Muscle of leg (tissue), 11 donors: ENCODE measurements around the gene PTPN1. TPM values are rescaled to one million over a fixed set of nuclear protein-coding genes. Genes with fewer than 3 reads are reported as not detected.

ENCODE experiments used
- DNase-seq: peaks from one replicate; pipeline ENCODE4 v3.0.0; 2013
- H3K27ac ChIP-seq: one replicate; pipeline ENCODE4 v1.5.1; 2013; ENCODE audit warnings: mild to moderate bottlenecking, low read length, control low read depth
- H3K27me3 ChIP-seq: one replicate; pipeline ENCODE4 v1.6.1; 2013; ENCODE audit warnings: low read length; ENCODE audit not compliant: control insufficient read depth, insufficient read depth
- H3K36me3 ChIP-seq: one replicate; pipeline ENCODE4 v1.6.1; 2013; ENCODE audit warnings: low read length; ENCODE audit not compliant: control insufficient read depth, insufficient read depth
- H3K4me1 ChIP-seq: one replicate; pipeline ENCODE4 v1.6.1; 2013; ENCODE audit warnings: low read length; ENCODE audit not compliant: control insufficient read depth, insufficient read depth
- H3K4me3 ChIP-seq: one replicate; pipeline ENCODE4 v1.5.1; 2013; ENCODE audit warnings: low read length, control low read depth
- H3K9me3 ChIP-seq: replicated peaks from 2 replicates; pipeline ENCODE4 v1.6.1; 2013; ENCODE audit warnings: low read depth, low read length; ENCODE audit not compliant: control insufficient read depth
- WGBS: methylation state at CpG from one replicate; pipeline ENCODE4 v1.1.5; 2013; ENCODE audit warnings: missing lambda C conversion rate; ENCODE audit not compliant: insufficient coverage; 5-methylcytosine and 5-hydroxymethylcytosine counted together
- polyA plus RNA-seq, 8 donors: library from polyadenylated mRNA; unstranded; fragments of 120-200 nt; gene quantifications; one replicate each; pipeline versions ENCODE4 v1.2.1 to v1.2.3, GENCODE V29; 2013; ENCODE audit warnings: inconsistent platforms in 1 of 8, low replicate concordance in 1 of 8; ENCODE audit not compliant: insufficient read length in 8 of 8, insufficient read depth in 1 of 8
- total RNA-seq: library from RNA; stranded (reverse); fragments of 120-200 nt; gene quantifications from one replicate; pipeline ENCODE4 v1.2.4, GENCODE V29; 2013

Gene PTPN1
- total and polyA plus RNA-seq, 9 donors: 12.5 to 22.5 (median 18.4) TPM

- H3K27me3 ChIP-seq: no peaks in the 10 kb centered on the region
- H3K36me3 ChIP-seq: peaks cover 39% of the 10 kb centered on the region
- peaks cover 16% of the 10 kb centered on the region for H3K4me1 ChIP-seq
- no peak overlapping the region for H3K27ac ChIP-seq
- WGBS: 92% methylated on average over 15 of the region's 20 CpGs
- DNase-seq: no peak
- H3K4me3 ChIP-seq: no peak overlapping the region
- no peaks in the 10 kb centered on the region for H3K9me3 ChIP-seq
Measured at GRCh38 chr20:50589548-50590347, 79.6 kb downstream of the PTPN1 start.

GRCh38 chr20:50590348-50590664 is 80.1 kb downstream of the PTPN1 start:
- Histone ChIP-seq H3K27me3 (peaks cover under 1% of the 10 kb centered on the region), H3K4me1 (peaks cover 21% of the 10 kb centered on the region), H3K4me3 (no peak overlapping the region), H3K9me3 (no peaks in the 10 kb centered on the region), H3K36me3 (peaks cover 36% of the 10 kb centered on the region), H3K27ac (no peak overlapping the region)
- no peak for DNase-seq
- 82% methylated on average over 10 of the region's 11 CpGs for WGBS

- no peaks in the 10 kb centered on the region for H3K9me3 ChIP-seq
- H3K27ac ChIP-seq: no peak overlapping the region
- H3K27me3 ChIP-seq: peaks cover 6% of the 10 kb centered on the region
- no peak for DNase-seq
- no CpG with 5 or more reads among the region's 5 CpGs for WGBS
- H3K4me1 ChIP-seq: peaks cover 32% of the 10 kb centered on the region
- H3K4me3 ChIP-seq: no peak overlapping the region
- H3K36me3 ChIP-seq: peaks cover 27% of the 10 kb centered on the region
Measured at GRCh38 chr20:50591233-50591852, 81.2 kb downstream of the PTPN1 start.

GRCh38 chr20:50592282-50593004 is 82.3 kb downstream of the PTPN1 start:
- Histone ChIP-seq H3K4me3 (no peak overlapping the region), H3K4me1 (peaks cover 34% of the 10 kb centered on the region), H3K27me3 (peaks cover 9% of the 10 kb centered on the region), H3K27ac (no peak overlapping the region), H3K9me3 (no peaks in the 10 kb centered on the region), H3K36me3 (peaks cover 17% of the 10 kb centered on the region)
- DNase-seq: no peak
- 33% methylated on average over 14 of the region's 19 CpGs for WGBS

GRCh38 chr20:50593005-50593335 is 82.8 kb downstream of the PTPN1 start:
- Histone ChIP-seq H3K9me3 (no peaks in the 10 kb centered on the region), H3K4me1 (peaks cover 34% of the 10 kb centered on the region), H3K36me3 (peaks cover 11% of the 10 kb centered on the region), H3K4me3 (no peak overlapping the region), H3K27me3 (peaks cover 9% of the 10 kb centered on the region), H3K27ac (no peak overlapping the region)
- no peak for DNase-seq
- 79% methylated on average over 5 of the region's 9 CpGs for WGBS

- Histone ChIP-seq H3K4me3 (no peak overlapping the region), H3K4me1 (peaks cover 34% of the 10 kb centered on the region), H3K9me3 (no peaks in the 10 kb centered on the region), H3K36me3 (peaks cover 7% of the 10 kb centered on the region), H3K27me3 (peaks cover 9% of the 10 kb centered on the region), H3K27ac (no peak overlapping the region)
- DNase-seq: no peak
- WGBS: 73% methylated on average over 8 of the region's 11 CpGs
Measured at GRCh38 chr20:50594231-50594590, 84.0 kb downstream of the PTPN1 start.

GRCh38 chr20:50594591-50595432 is 84.6 kb downstream of the PTPN1 start:
- 51% methylated on average over 8 of the region's 19 CpGs for WGBS

GRCh38 chr20:50595433-50595895 is 85.3 kb downstream of the PTPN1 start:
- DNase-seq: peak; percentile 59
- peaks cover 34% of the 10 kb centered on the region for H3K4me1 ChIP-seq
- no peak overlapping the region for H3K27ac ChIP-seq
- H3K36me3 ChIP-seq: no peaks in the 10 kb centered on the region
- no peak overlapping the region for H3K4me3 ChIP-seq
- WGBS: 61% methylated on average over 6 of the region's 6 CpGs
- H3K9me3 ChIP-seq: no peaks in the 10 kb centered on the region
- H3K27me3 ChIP-seq: peaks cover 9% of the 10 kb centered on the region

More at GRCh38 chr20:50594591-50595432, 84.6 kb downstream of the PTPN1 start:
- Histone ChIP-seq H3K4me3 (no peak overlapping the region), H3K27ac (no peak overlapping the region), H3K36me3 (peaks cover 1% of the 10 kb centered on the region), H3K9me3 (no peaks in the 10 kb centered on the region), H3K4me1 (peaks cover 34% of the 10 kb centered on the region), H3K27me3 (peaks cover 9% of the 10 kb centered on the region)
- no peak for DNase-seq

- WGBS: 45% methylated on average over 13 of the region's 15 CpGs
- DNase-seq: no peak
- H3K9me3 ChIP-seq: no peaks in the 10 kb centered on the region
- H3K4me1 ChIP-seq: peaks cover 34% of the 10 kb centered on the region
- H3K36me3 ChIP-seq: no peaks in the 10 kb centered on the region
- H3K27ac ChIP-seq: no peak overlapping the region
- H3K4me3 ChIP-seq: no peak overlapping the region
- peaks cover 9% of the 10 kb centered on the region for H3K27me3 ChIP-seq
Measured at GRCh38 chr20:50595988-50596693, 86.0 kb downstream of the PTPN1 start.
